Ammon's horn (tissue), 1 donor: ENCODE data around the gene ACOT11.

ENCODE experiments used
- DNase-seq: peaks from one replicate; pipeline ENCODE4 v3.0.0-alpha.2; 2016; ENCODE audit warnings: low spot score

Gene ACOT11

DNA sequence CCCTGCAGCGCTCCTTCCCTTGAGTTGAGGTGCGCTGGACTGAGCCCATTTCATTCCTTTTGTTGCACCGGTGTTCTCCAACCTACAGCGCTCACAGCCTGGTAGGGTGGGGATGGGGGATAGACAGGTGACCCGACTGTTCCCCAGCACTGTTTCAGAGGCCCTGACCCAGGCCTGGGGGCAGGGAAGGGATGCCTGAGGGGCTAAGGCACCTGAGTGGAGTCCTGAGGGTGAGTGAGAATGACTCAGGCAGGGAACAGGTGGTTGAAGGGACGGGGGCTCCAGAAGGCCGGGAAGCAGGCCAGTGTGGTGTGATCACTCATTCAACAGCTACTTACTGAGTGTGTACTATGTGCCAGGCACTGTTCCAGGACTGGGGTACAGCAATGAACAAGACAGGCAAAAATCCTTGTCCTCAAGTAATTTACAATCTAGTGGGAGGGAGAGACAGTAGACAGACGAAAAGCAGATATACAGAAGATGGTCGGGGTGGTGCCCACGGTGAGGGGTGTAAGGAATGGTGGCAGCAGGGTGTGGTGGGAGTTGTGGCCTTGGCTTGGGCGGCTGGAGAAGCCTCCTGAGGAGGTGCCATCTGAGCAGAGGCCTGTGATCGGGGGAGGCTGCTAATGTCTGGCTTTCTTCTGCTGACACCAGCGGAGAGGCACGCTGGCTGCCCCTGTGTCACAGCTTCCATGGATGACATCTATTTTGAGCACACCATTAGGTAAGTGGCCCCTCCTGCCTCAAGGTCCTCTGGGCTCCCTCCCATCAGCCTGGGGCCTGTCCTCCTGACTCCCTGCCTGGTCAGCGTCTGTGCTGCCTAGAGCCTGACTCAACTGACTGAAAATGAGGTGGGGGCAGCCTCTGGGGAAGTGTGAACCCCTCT, 37.4 kb downstream of the ACOT11 start:
- no peak for DNase-seq

DNA sequence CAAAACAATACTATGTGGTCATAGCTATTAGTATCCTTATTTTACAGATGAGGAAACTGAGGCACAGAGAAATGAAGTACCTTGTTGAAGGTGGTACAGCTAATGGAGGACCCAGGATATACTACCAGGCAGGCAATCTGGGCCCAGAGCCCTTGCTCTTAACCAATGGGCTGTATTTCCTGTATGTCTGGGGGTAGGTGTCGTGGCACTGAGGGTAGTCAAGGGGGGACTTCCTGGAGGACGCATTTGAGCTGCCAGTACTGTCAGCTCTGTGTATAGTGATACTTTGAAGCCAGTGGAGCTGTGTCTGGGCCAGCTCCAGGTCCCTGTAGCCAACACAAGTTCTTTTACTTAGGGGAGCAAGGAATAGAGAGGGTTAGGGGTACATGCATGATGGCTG, 40.3 kb downstream of the ACOT11 start:
- DNase-seq, result no peak

DNA sequence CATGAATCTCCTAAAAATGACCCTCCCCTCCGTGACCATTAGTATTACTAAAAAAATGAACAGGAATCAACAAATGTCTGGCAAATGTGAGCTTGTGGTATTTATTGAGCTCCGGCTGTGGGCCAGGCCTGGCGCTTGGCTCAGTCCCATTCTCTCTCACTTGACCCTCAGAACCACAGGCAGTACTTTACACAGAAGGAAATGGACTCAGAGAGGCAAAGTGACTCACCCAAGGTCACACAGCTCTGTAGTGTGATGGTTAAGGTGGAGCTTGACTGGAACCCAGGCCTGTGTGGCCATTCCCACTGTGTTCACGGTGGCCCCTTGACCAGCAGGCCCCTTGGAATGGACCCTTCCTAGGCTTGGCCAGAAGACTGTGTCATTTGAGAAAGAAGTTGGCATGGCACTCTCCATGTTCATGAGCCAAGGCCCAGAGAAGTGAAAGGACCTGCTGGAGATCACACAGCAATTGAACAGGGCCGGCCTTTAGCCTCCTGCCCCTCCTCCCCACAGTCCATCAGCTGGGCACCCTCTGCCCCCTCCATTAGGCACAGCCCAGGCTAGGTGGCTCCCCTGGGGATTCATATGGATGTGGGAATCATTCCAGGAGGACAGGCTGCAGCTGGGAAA, 43.2 kb downstream of the ACOT11 start:
- DNase-seq, result no peak

DNA sequence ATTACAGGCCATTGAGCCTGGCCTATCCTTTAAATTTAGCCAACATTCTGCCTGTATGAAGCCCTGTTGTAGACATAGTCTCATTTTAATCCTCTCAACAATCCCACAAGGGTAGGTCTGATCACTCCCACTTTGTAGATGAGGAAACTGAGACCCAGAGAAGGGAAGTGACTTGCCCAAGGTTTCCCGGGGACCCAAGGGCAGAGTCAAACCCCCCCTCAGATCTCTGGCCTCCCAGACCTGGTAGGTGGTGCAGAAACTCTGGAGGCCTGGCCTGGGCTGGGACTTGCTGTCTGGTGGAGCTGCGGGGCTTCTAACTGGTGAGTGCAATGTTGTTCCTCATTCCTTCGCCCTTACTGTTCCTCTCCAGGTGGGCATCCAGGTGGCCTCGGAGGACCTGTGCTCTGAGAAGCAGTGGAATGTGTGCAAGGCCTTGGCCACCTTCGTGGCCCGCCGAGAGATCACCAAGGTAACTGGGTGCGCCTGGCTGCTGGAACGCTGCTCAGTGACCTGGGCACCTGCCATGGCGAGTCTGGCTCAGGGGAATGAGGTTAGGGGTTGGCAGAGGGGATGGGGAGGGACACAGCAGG, 45.6 kb downstream of the ACOT11 start:
- DNase-seq, result no peak

DNA sequence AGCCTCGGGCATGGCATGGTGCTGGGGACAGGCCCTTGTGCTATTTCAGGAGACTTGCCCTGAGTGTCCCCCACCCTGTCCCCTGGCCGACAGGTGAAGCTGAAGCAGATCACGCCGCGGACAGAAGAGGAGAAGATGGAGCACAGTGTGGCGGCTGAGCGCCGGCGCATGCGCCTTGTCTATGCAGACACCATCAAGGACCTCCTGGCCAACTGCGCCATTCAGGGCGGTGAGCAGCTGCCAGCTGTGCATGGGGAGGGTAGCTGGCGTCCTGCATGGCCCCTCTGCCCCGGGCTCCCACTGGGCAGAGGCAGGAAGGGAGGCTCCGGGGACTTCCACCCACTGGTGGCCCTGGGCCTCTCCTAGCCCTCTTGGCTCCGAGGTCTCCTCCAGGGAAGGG, 46.4 kb downstream of the ACOT11 start:
- DNase-seq, result no peak

DNA sequence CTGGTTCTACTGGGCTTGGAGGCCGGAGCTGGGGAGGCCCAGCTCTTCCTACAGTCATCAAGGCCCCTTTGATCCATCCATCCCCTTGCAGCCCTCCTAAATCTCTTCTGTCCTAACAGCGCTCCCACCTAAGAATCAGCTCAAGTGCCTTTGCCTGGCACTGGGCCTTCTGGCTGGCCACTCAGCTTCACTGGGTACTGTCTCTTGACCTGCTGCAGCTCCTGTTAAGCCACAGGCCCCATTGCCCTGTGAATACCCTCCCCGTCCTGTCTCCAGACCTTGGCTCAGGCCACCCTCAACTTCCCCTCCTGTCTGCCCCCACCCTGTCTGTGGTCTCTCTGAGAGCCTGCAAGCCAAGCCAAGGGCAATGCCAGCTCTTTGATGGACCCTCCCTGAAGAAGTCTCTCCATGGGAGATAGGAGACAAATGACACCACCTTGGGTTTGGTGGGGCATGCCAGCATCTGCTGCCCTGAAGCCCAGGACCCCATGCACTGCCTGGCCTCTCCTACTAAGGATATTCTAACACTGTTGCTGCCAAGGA, 48.0 kb downstream of the ACOT11 start:
- no peak for DNase-seq

DNA sequence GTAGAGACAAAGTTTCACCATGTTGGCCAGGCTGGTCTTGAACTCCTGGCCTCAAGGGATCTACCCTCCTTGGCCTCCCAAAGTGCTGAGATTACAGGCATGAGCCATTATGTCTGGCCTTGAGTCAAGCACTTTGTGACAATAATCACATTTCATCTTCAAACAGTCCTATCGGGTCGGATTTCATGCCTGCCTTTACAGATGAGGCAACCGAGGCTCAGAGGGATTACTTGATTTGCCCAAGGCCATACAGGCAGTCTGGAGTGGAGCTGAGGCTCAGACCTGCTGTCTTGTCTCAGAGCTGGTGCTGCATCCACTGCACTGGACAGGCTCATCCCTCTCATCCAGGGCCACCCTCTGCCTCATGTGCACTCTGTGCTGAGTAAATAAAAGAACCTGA, 48.7 kb downstream of the ACOT11 start:
- DNase-seq, result no peak

DNA sequence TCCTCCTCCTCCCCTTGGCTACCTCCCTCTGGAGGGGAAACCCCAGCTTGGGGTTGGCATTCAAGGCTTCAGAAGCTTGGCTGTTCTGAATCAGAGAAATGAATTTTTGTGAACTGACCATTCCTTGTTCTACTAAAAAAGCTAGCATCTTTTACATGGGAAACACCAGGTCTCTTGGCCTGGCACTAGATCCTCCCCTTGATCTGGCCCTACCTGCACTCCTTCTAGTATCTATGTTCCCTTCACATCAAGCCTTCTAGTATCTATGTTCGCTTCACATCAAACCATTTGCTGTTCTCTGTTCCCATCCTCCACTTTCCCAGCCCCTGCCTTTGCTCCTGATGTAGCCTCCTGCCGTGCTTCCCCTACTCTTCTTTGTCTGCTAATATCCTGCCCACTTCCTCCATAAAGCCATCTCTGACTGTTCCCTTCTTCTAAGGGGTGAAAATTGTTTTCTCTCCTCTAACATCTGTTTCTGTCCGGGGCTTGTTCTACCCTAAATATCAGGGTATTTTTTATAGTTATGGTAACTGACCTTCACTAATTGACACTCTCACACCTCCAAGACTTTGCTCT, 49.5 kb downstream of the ACOT11 start:
- DNase-seq, result no peak

DNA sequence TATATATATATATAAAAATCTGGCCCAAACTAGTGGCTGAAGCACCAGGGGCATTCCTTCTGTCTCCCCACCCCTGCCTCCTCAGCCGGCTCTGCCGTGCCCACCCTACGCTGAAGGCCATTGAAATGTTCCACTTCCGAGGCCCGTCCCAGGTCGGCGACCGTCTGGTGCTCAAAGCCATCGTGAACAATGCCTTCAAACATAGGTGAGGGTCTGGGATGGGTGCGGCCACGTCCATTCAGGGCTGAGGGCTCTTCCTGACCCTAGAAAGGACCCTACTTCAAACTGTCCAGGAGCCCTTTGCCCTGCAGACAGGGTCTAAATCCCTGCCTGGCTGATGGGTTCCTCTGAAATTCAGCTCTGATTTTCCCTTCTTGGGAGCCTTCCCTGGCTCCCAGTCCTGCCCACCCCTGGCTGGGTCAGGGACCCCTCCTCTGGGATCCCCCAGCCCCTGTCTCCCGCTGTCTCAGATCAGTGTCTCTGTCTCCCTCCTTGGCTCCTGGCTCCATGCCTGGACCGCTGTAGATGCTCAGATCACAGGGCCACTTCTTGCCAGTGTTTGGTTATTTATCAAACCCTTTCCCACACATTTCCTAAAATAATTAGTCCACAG, 51.3 kb downstream of the ACOT11 start:
- DNase-seq, result no peak

DNA sequence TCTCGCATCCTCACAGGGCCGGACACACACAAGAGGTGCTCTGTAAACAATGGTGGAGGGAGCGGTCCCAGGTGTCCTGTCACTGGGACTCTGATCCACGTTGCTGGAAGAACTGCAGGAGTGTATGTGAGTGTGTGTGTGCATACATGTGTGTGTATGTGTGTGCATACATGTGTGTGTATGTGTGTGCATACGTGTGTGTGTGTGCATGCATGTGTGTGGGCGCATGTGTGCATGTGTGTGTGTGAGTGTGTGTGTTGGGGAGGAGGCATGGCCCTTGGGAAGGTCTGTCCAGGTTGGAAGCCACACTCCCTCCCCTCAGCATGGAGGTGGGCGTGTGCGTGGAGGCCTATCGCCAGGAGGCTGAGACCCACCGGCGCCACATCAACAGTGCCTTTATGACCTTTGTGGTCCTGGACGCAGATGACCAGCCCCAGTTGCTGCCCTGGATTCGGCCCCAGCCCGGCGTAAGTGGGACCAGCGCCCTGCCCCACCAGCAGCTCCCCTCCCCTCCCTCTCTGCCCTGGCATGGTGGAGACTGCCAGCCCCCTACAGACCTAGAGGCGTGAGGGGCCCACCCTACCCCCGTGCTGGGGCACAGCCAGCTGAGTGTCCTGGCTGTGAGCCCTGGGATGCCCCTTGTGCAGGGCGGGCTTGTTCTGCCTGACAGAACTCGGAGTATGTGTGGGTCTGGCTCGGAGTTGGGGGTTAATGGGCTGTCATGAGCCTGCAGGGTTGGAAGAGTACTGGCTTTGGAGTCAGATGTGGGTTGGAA, 53.1 kb downstream of the ACOT11 start:
- DNase-seq, result no peak

DNA sequence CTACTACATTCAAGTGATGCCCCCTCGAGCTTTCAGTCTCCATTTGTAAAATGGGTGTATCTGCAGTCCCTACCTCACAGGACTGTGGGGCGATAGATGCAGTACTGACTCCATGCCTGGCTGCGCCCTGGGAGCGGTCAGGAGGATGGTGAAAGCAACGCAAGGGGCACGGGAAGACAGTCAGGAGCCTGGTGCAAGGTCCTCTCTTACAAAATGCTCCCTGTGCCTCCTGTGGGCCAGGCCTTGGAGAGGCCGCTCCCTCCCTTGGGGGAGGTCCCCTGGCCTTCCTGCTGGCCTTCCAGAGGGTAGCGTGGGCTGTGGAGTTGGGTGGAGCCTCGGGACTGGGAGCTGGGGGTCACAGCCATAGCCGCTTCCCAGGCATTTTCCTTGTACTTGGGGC, 53.7 kb downstream of the ACOT11 start:
- DNase-seq, result no peak

DNA sequence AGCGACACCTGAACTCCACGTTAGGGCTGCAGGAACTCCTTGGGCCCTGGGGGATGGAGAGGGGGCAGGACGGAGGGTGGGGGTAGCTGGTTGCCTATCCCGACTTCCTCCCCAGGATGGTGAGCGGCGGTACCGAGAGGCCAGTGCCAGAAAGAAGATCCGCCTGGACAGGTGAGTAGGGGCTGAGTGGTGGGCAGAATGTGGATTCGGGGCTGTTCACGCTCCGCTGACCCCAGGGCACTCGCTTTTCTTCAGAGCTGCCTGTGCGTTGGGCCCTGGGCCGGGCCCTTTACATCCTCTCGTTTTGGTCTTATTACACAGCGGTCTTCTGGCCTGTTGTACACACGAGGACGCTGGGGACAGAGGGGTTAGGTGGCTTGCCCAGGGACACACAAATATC, 54.5 kb downstream of the ACOT11 start:
- DNase-seq, result no peak

DNA sequence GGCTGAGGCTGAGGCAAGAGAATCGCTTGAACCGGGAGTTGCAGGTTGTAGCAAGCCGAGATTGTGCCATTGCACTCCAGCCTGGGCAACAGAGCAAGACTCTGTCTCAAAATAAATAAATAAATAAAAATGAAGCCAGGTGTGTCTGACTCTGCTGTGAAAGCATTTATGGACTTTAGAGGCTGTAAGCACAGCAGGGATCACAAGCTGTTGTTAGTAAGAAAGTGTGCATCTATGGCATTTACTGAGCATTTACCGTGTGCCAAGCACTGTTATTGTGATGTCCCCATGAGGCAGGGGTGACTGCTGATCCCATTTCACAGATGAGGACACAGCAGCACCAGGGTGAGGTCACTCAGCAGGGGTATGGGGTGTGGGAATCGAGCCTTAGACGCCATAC, 55.2 kb downstream of the ACOT11 start:
- DNase-seq, result no peak

DNA sequence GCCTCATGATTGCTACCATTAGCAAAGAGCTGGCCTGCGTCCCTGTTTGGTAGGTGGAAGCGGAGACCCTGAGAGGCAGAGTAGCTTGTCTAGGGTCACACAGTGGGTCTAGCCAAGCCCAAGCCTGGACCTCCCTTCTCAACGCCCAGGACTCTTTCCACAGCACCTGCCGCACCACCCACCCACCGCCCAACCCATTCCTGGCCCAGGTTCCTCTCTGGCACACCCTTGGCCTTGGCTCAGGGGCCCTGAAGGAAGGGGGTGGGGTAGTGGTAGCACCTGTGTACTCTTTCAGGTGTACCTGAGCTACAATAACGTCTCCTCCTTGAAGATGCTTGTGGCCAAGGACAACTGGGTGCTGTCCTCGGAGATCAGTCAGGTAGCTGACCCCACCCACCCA, 56.0 kb downstream of the ACOT11 start:
- no peak for DNase-seq

DNA sequence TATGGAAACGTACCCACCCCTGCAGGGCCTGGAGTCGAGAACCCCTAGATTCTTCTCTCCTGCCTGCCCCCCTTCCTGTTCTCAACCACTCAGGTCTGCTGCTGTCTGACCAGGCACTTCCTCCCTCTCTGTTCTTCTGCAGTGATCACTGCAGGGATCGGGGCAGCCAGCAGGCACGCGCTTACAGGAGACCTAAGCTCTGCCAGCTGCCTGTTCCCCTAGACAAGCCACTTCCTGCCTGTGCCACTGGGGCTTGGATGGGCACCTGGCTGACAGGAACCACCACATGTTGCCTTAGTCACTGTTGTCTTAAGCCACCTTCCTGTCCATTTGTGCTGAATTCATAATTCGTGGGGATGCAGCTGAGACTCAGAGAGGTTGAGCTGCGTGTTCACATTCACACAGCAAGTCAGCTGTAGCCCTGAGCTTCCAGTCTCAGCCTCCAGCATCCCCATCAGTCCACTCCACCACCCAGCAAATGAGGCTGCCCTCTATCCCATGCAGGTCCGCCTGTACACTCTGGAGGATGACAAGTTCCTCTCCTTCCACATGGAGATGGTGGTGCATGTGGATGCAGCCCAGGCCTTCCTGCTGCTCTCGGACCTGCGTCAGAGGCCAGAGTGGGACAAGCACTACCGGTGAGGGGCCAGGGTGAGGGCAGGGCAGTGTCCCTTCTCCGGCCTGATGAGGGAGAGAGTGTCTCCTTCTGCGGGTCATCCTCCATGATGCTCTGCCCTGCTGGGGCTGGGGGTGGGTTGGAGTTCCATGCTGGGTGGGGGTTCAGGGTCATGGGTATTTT, 56.7 kb downstream of the ACOT11 start:
- no peak for DNase-seq

DNA sequence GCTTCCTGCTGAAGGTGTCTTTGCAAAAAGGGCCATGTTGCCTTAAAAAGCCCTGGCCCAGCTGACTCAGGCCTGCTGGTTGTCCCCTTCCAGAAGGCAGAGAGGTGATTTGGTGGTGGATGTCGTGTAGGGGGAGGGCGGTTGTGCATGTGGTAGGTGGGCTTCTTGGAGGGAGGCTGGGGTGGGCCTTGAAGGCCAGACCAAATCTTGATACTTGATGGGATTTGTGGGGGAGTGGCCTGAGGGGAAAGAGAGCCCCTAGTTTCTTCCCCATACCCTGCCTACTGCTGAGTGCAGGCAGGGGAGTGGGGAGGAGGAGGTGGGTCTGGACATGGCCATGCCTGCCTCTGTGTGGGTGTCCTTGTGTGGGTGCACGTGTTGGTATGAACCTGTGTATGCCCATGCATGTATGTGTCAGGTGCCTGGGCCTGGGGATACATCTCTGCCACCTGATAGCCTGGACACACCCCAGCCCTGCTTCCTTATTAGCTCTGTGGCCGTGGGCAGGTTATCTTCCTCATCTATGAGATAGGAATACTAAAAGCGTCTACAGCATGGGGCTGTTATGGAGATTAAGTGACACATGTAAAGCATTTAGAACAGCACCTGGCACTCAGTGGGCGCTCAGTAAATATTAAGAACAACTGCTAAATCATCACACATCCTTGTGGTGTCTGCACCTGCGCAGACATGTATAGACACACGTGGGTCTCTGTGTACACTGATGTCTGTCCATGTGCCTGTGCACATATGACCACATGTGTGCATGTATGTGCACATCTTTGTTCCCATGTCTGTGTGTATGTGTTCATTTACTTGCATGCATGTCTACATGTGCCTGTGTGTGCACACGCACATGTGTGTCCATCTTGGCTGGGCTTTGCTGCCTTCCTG, 58.3 kb downstream of the ACOT11 start:
- no peak for DNase-seq

DNA sequence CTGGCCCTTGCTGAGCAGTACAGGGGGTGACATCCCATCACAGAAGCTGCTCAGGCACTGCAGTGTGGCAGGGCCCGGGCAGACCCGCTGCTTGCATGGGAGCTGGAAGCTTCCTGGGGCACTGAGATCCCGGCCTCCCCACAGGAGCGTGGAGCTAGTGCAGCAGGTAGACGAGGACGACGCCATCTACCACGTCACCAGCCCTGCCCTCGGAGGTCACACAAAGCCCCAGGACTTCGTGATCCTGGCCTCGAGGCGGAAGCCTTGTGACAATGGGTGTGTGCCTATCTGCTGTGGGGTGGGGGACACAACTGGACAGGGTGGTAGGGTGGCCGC, 58.9 kb downstream of the ACOT11 start:
- no peak for DNase-seq

DNA sequence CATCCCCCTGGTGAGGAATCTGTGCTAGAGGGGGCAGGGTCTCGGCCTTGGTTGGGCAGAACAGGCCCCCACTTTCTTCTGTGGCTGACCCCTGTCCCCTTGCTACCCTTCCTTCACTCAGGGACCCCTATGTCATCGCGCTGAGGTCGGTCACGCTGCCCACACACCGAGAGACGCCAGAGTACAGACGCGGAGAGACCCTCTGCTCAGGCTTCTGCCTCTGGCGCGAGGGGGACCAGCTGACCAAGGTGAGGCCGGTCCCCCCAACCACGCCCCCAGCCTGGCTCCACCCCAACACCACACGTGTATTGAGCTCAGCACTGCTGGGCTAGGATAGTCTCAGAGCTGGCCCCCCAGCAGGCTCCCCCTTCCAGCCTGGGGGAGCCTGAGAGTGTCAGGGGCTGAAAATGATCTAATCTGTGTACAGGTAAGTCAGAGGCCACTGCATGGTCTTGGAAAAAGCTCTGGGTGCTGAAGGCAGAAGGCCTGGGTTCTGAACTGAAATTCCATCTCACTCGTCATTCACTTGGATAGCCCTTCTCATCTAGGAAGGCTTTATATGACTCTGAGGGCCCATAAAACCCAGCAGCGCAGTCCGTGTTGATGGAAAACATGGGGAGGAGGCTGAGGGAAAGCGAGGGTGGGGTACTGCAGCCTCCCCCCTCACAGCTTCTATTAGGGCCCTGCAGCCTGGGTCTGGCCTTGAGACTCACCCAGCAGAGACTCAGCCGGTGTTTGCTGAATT, 60.0 kb downstream of the ACOT11 start:
- DNase-seq, result no peak
